ENCODE results near the gene PPFIBP2. TPM values are rescaled to one million over a fixed set of nuclear protein-coding genes. Genes with fewer than 3 reads are reported as not detected.

Gene PPFIBP2
- total RNA-seq, 2 experiments from 2014 or later: 22.2 to 26.1 TPM

- Mint-ChIP-seq H3K27ac (no peak overlapping the region), H3K36me3 (ENCODE audit: low read depth) (no peaks in the 10 kb centered on the region), H3K27me3 (ENCODE audit: low read depth) (no peaks in the 10 kb centered on the region), H3K4me3 (no peak overlapping the region), H3K4me1 (ENCODE audit: low read depth) (peaks cover 43% of the 10 kb centered on the region), H3K9me3 (no peaks in the 10 kb centered on the region)
- CTCF ChIA-PET: interaction anchor here (1.1 to 3.6 kb wide), 3 partner anchors 11 to 88 kb away, joined by 3 to 11 read pairs (median 3); partner anchors contain the start of gene PPFIBP2
- DNase-seq: peak; percentile 31
- intact Hi-C loops (cut with micrococcal nuclease): loop anchor here (2.0 kb wide), 1 partner anchor 65 kb away; the partner anchor contains the start of gene PPFIBP2
These were observed 63.7 kb downstream of the PPFIBP2 start for GRCh38 chr11:7577291-7578190.

- Mint-ChIP-seq H3K4me3 (no peak overlapping the region), H3K9me3 (no peaks in the 10 kb centered on the region), H3K27ac (no peak overlapping the region), H3K36me3 (ENCODE audit: low read depth) (no peaks in the 10 kb centered on the region), H3K4me1 (ENCODE audit: low read depth) (peaks cover 51% of the 10 kb centered on the region), H3K27me3 (ENCODE audit: low read depth) (no peaks in the 10 kb centered on the region)
- CTCF ChIA-PET: interaction anchor here (1.1 to 3.6 kb wide), 3 partner anchors 10 to 87 kb away, joined by 3 to 11 read pairs (median 3); partner anchors contain the start of gene PPFIBP2
- intact Hi-C loops (cut with micrococcal nuclease): loop anchor here (2.0 kb wide), 1 partner anchor 66 kb away; the partner anchor contains the start of gene PPFIBP2
- no peak for DNase-seq
These were observed 64.6 kb downstream of the PPFIBP2 start for GRCh38 chr11:7578276-7578955.

- CTCF ChIA-PET: interaction anchor here (1.6 to 3.6 kb wide), 2 partner anchors 10 to 66 kb away, joined by 3 to 11 read pairs; partner anchors contain the start of gene PPFIBP2
- Mint-ChIP-seq H3K27me3 (ENCODE audit: low read depth) (no peaks in the 10 kb centered on the region), H3K27ac (no peak overlapping the region), H3K9me3 (no peaks in the 10 kb centered on the region), H3K4me3 (no peak overlapping the region), H3K36me3 (ENCODE audit: low read depth) (no peaks in the 10 kb centered on the region), H3K4me1 (ENCODE audit: low read depth) (peaks cover 54% of the 10 kb centered on the region)
- DNase-seq: no peak
- intact Hi-C loops (cut with micrococcal nuclease): loop anchor here (2.0 kb wide), 1 partner anchor 67 kb away; the partner anchor contains the start of gene PPFIBP2
These were observed 65.6 kb downstream of the PPFIBP2 start for GRCh38 chr11:7579361-7579791.

- DNase-seq: no peak
- H3K27me3 Mint-ChIP-seq (ENCODE audit: low read depth): no peaks in the 10 kb centered on the region
- CTCF ChIA-PET: interaction anchor here (1.1 to 2.0 kb wide), 2 partner anchors 9 to 115 kb away, joined by 4 to 6 read pairs; no protein-coding TSS in a partner anchor
- H3K36me3 Mint-ChIP-seq (ENCODE audit: low read depth): peaks cover 3% of the 10 kb centered on the region
- intact Hi-C loops (cut with micrococcal nuclease): no loop called here
- no peak overlapping the region for H3K4me3 Mint-ChIP-seq
- no peak overlapping the region for H3K27ac Mint-ChIP-seq
- no peaks in the 10 kb centered on the region for H3K9me3 Mint-ChIP-seq
- H3K4me1 Mint-ChIP-seq (ENCODE audit: low read depth): peaks cover 41% of the 10 kb centered on the region
These were observed 67.3 kb downstream of the PPFIBP2 start for GRCh38 chr11:7581021-7581590.

GRCh38 chr11:7582338-7582985, 68.7 kb downstream of the PPFIBP2 start:
- Mint-ChIP-seq H3K4me3 (no peak overlapping the region), H3K9me3 (no peaks in the 10 kb centered on the region), H3K27ac (no peak overlapping the region), H3K27me3 (ENCODE audit: low read depth) (no peaks in the 10 kb centered on the region), H3K4me1 (ENCODE audit: low read depth) (peaks cover 28% of the 10 kb centered on the region), H3K36me3 (ENCODE audit: low read depth) (peaks cover 9% of the 10 kb centered on the region)
- no peak for DNase-seq
- CTCF ChIA-PET: interaction anchor here (1.1 to 2.0 kb wide), 2 partner anchors 11 to 113 kb away, joined by 4 to 6 read pairs; no protein-coding TSS in a partner anchor
- intact Hi-C loops (cut with micrococcal nuclease): no loop called here

GRCh38 chr11:7583248-7583647, 69.4 kb downstream of the PPFIBP2 start:
- CTCF ChIA-PET: interaction anchor here (1.0 kb wide), 1 partner anchor 23 kb away, joined by 5 read pairs; no protein-coding TSS in a partner anchor
- Mint-ChIP-seq H3K4me1 (ENCODE audit: low read depth) (peaks cover 20% of the 10 kb centered on the region), H3K9me3 (no peaks in the 10 kb centered on the region), H3K36me3 (ENCODE audit: low read depth) (peaks cover 12% of the 10 kb centered on the region), H3K27ac (no peak overlapping the region), H3K4me3 (no peak overlapping the region), H3K27me3 (ENCODE audit: low read depth) (no peaks in the 10 kb centered on the region)
- DNase-seq: no peak
- intact Hi-C loops (cut with micrococcal nuclease): no loop called here

GRCh38 chr11:7584910-7585309, 71.1 kb downstream of the PPFIBP2 start:
- no peaks in the 10 kb centered on the region for H3K27me3 Mint-ChIP-seq (ENCODE audit: low read depth)
- H3K36me3 Mint-ChIP-seq (ENCODE audit: low read depth): peaks cover 12% of the 10 kb centered on the region
- no peak for DNase-seq
- H3K9me3 Mint-ChIP-seq: no peaks in the 10 kb centered on the region
- CTCF ChIA-PET: interaction anchor here (0.7 to 2.4 kb wide), 2 partner anchors 13 to 145 kb away, joined by 3 to 8 read pairs; no protein-coding TSS in a partner anchor
- intact Hi-C loops (cut with micrococcal nuclease): no loop called here
- H3K4me3 Mint-ChIP-seq: no peak overlapping the region
- no peak overlapping the region for H3K27ac Mint-ChIP-seq
- H3K4me1 Mint-ChIP-seq (ENCODE audit: low read depth): peaks cover 12% of the 10 kb centered on the region

GRCh38 chr11:7585816-7586215, 72.0 kb downstream of the PPFIBP2 start:
- no peaks in the 10 kb centered on the region for H3K27me3 Mint-ChIP-seq (ENCODE audit: low read depth)

GRCh38 chr11:7586376-7586775, 72.6 kb downstream of the PPFIBP2 start:
- Mint-ChIP-seq H3K4me3 (no peak overlapping the region), H3K4me1 (ENCODE audit: low read depth) (peaks cover 13% of the 10 kb centered on the region), H3K27ac (no peak overlapping the region), H3K27me3 (ENCODE audit: low read depth) (no peaks in the 10 kb centered on the region), H3K36me3 (ENCODE audit: low read depth) (peaks cover 12% of the 10 kb centered on the region), H3K9me3 (no peaks in the 10 kb centered on the region)
- DNase-seq: no peak
- CTCF ChIA-PET: interaction anchor here (2.4 kb wide), 1 partner anchor 15 kb away, joined by 8 read pairs; no protein-coding TSS in a partner anchor
- intact Hi-C loops (cut with micrococcal nuclease): no loop called here

More at GRCh38 chr11:7585816-7586215, 72.0 kb downstream of the PPFIBP2 start:
- no peak overlapping the region for H3K27ac Mint-ChIP-seq
- DNase-seq: no peak
- CTCF ChIA-PET: interaction anchor here (2.4 kb wide), 1 partner anchor 14 kb away, joined by 8 read pairs; no protein-coding TSS in a partner anchor
- no peak overlapping the region for H3K4me3 Mint-ChIP-seq
- peaks cover 12% of the 10 kb centered on the region for H3K4me1 Mint-ChIP-seq (ENCODE audit: low read depth)
- H3K9me3 Mint-ChIP-seq: no peaks in the 10 kb centered on the region
- H3K36me3 Mint-ChIP-seq (ENCODE audit: low read depth): peaks cover 12% of the 10 kb centered on the region
- intact Hi-C loops (cut with micrococcal nuclease): no loop called here

- Mint-ChIP-seq H3K27ac (no peak overlapping the region), H3K9me3 (no peaks in the 10 kb centered on the region), H3K4me1 (ENCODE audit: low read depth) (peaks cover 23% of the 10 kb centered on the region), H3K4me3 (no peak overlapping the region), H3K36me3 (ENCODE audit: low read depth) (peaks cover 12% of the 10 kb centered on the region), H3K27me3 (ENCODE audit: low read depth) (no peaks in the 10 kb centered on the region)
- CTCF ChIA-PET: no interaction called here
- DNase-seq: no peak
- intact Hi-C loops (cut with micrococcal nuclease): no loop called here
These were observed 73.9 kb downstream of the PPFIBP2 start for GRCh38 chr11:7587712-7588111.

GRCh38 chr11:7589861-7590260, 76.1 kb downstream of the PPFIBP2 start:
- no peaks in the 10 kb centered on the region for H3K27me3 Mint-ChIP-seq (ENCODE audit: low read depth)
- no peaks in the 10 kb centered on the region for H3K9me3 Mint-ChIP-seq
- CTCF ChIA-PET: no interaction called here
- peaks cover 12% of the 10 kb centered on the region for H3K36me3 Mint-ChIP-seq (ENCODE audit: low read depth)
- peaks cover 18% of the 10 kb centered on the region for H3K4me1 Mint-ChIP-seq (ENCODE audit: low read depth)
- H3K27ac Mint-ChIP-seq: no peak overlapping the region
- intact Hi-C loops (cut with micrococcal nuclease): no loop called here
- H3K4me3 Mint-ChIP-seq: no peak overlapping the region
- DNase-seq: no peak

All from activated naive CD4-positive, alpha-beta T cell treated with anti-CD3 and anti-CD28 coated beads for 36 hours (primary cell).